Activated CD4-positive, alpha-beta T cell treated with anti-CD3 and anti-CD28 coated beads for 4 hours (primary cell): ENCODE data around the gene RHBDL1.

Source experiments
- DNase-seq, 2 donors: peaks; one replicate each; pipeline ENCODE4 v3.0.0-alpha.2; 2020

The RHBDL1 gene

GRCh38 chr16:658679-659571 is 16.5 kb upstream of the RHBDL1 start:
- DNase-seq: no peak

GRCh38 chr16:659618-660017 is 15.9 kb upstream of the RHBDL1 start:
- DNase-seq: no peak

GRCh38 chr16:660132-660458 is 15.4 kb upstream of the RHBDL1 start:
- DNase-seq: no peak

DNA sequence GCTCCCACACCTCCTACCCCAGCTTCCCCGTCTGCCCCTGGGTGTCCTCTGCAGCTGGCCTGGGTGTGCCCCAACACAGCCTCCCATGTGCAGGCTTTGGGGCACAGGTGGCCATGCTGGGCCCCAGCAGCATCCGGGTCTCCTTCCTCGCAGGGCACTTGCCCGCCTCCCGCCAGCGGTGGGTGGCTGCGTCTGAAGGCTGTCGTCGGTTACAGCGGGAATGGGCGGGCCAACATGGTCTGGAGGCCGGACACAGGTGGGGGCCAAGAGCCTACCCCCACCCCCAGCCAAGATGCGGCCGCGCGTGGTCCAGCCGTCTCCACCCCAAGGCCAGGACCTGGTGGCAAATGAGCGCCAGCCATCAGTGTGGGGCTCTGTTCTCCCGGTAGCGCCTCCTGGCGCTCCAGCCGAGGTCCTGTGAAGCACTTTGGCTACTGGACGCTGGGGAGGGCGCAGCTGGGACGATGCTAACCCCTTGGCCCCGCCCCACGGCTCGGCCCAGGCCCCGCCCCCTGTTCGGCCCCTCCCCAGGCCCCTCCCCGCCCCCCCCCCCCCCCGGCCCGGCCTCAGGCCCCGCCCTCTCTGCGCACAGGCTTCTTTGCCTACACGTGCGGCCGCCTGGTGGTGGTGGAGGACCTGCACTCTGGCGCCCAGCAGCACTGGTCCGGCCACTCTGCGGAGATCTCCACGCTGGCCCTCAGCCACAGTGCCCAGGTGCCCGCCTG is 14.8 kb upstream of the RHBDL1 start:
- DNase-seq: peak; percentile 63 to 74

GRCh38 chr16:661184-661821 is 14.2 kb upstream of the RHBDL1 start:
- DNase-seq: no peak

GRCh38 chr16:662095-662494 is 13.4 kb upstream of the RHBDL1 start:
- DNase-seq: no peak

DNA sequence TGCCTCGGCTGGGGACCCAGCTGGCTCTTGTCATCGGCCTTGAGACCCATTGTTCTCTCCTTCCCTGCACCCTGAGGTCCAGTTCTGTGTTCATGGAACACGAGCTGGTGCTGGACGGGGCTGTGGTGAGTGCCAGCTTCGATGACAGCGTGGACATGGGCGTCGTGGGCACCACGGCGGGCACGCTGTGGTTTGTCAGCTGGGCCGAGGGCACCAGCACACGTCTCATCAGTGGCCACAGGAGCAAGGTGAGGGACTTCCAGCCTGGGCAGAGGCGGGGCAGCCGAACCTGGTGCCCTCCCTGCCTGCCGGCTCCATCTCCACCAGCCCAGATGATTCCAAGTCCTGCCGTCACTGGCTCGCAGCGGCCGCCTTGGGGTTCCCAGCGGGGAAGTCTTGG is 12.9 kb upstream of the RHBDL1 start:
- DNase-seq: no peak

GRCh38 chr16:666572-666971 is 8.9 kb upstream of the RHBDL1 start:
- no peak for DNase-seq

- DNase-seq: no peak
Measured at GRCh38 chr16:667113-667779, 8.2 kb upstream of the RHBDL1 start.

DNA sequence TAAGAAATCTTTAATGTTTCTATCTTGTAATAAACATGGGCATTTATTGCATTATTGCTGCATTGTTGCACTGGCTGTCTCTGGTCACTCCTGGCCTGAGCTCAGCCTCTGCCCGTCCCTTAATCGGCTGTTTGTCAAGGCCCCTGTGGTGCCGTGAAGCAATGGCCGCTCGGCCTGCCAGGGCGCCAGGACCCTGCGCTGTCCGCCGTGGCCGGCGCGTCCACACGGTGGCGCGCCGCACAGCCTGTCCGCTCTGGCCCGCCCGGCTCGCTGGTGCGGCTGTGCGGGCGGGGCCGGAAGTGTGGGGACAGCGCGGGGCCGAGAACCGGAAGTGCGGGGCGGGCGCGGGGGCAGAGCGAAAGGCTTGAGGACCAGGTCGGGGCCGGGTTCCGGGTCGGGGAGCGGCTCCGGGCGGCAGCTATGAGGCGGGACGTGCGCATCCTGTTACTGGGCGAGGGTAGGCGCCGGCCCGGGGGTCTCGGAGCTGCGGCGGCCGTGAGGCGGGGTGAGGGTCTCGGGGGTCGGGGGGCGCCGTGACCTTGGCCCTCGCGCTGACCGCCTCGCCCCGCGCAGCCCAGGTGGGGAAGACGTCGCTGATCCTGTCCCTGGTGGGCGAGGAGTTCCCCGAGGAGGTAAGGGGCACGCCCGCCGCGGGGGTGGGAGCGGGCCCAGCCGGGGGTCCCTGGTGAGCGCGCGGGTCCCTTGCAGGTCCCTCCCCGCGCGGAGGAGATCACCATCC is 7.5 kb upstream of the RHBDL1 start, which contains the start of gene RHOT2:
Gene RHOT2 (plus strand): TSS at position 353 of the 739 bp plus-strand sequence. CDS start 68 bp downstream, at position 421.
- peak; percentile 89 to 91 for DNase-seq

GRCh38 chr16:668519-669171 is 6.8 kb upstream of the RHBDL1 start:
- no peak for DNase-seq

DNA sequence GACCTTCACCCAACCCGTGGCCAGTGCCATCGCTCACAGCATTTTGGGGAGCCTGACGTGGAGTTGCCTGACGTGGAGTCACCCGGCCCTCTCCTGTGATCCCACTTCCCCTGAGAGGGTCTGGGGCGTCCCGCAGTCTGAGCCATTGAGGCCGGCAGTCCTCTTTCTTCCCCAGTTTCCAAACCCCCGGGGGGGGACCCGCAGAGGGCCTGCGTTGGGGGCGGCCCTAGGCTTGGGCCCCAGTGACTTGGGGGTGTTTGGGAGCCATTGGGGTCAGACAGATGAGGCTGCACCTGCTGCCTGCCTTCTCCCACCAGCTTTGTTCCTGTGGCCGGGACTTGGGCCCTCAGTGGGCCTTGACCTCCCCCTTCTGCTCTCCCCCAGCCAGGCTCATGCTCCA is 5.8 kb upstream of the RHBDL1 start:
- no peak for DNase-seq

DNA sequence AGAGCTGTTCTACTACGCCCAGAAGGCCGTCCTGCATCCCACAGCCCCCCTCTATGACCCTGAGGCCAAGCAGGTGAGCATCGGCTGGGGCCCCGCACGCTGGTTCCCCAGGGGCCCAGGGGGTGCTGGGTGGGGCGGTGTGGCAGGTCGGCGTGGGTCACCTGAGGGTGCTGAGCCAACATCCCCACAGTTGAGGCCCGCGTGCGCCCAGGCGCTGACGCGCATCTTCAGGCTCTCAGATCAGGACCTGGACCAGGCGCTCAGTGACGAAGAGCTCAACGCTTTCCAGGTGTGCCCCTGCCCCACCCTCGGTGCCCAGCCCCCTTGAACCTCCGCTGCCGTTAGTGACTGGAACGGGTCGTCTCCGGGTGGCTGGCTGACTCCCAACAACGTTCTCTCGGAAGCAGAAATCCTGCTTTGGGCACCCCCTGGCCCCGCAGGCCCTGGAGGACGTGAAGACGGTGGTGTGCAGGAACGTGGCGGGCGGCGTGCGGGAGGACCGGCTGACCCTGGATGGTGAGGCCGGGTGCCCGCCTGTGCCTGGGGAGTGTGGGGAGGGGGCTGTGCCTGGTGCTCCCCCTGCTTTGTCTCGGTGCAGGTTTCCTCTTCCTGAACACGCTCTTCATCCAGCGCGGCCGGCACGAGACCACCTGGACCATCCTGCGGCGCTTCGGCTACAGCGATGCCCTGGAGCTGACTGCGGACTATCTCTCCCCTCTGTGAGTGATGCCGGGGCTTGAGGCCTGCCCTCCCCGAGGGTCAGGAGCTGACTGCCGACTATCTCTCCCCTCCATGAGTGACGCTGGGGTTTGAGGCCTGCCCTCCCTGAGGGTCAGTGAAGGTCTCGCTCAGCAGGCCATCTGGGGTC is 4.8 kb upstream of the RHBDL1 start:
- no peak for DNase-seq

- no peak for DNase-seq
Measured at GRCh38 chr16:671353-672131, 3.9 kb upstream of the RHBDL1 start.

DNA sequence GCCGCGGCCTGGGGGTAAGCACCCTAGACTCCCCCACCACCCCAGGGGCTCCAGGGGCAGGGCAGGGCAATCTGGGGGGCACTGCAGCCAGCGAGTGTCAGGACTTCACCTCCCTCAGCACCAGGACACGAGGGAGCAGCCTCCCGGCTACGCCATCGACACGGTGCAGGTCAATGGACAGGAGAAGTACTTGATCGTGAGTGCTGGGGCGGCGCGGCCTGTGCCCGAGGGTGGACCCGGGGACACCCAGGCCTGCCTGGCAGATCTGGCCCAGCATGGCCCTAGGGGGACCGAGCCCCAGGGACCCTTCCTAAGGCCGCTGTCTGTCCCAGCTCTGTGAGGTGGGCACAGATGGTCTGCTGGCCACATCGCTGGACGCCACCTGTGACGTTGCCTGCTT is 3.1 kb upstream of the RHBDL1 start:
- DNase-seq: no peak

- DNase-seq: no peak
Measured at GRCh38 chr16:672851-673250, 2.6 kb upstream of the RHBDL1 start.

DNA sequence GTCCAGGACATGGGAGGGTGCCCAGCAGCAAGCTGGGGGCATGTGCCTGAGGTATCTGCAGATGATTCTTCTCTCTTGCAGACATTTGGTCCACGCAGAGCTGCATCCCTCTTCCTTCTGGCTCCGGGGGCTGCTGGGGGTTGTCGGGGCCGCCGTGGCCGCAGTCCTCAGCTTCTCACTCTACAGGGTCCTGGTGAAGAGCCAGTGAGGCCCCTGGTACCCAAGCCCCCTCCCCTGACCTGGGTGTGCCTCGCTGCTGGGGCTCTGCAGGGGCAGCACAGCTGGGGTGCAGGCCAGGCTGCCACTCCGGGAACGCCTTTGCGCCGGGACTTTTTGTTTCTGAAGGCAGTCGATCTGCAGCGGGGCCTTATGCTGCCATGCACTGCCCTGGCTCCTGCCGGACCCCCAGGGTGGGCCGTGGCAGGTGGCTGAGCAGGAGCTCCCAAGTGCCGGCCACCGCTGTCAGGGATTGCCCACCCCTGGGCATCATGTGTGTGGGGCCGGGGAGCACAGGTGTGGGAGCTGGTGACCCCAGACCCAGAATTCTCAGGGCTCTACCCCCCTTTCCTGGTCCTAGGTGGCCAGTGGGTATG is 2.0 kb upstream of the RHBDL1 start:
- DNase-seq: no peak

DNA sequence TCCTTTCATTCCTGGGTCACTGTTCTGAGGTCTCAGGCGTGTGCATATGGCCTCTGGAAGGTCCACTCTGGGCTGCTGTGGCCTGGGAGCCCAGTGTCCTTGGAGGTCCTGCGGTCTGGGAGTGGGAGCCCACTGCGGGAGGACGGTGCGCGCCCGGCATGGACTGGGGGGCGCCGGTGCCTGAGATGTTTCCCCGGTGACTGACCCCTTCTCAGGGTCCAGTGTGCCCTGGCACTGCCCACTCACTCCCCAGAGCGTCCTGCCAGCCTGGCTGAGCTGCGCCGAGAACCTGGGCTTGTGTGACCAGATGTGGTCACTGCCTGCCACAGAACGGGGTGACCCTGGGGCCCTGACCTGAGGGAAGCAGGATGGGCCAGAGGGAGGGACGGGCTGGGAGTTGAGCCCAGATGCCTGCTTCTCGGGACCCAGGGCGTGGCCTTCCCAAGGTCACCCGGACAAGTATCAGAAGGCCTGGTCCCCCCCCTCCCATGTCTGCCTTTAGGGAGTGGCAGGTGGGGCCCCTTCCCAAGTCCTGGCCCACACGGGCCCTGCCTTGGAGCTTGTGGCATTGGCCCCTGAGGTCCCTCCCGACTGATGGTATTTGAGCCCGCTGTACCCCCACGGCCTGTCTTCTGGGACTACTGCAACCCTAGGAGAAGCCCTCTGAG is 1.1 kb upstream of the RHBDL1 start:
- no peak for DNase-seq
